Cardiac septum (tissue), 1 donor: ENCODE results near the gene SVOP. TPM values are rescaled to one million over a fixed set of nuclear protein-coding genes. Genes with fewer than 3 reads are reported as not detected.
"Not testable (repeated sequence)": the region's sequence is repeated elsewhere in the genome, so short reads cannot be mapped to it uniquely, and the experiment has no call there.

Experiments
- DNase-seq: peaks from one replicate; pipeline ENCODE4 v3.0.0-alpha.2; 2020; ENCODE audit warnings: low spot score
- intact Hi-C: fragments of 100-400 bp; cut with DNase I; formaldehyde crosslinking; loops from one replicate; pipeline ENCODE4 v1.14.0; 2022
- total RNA-seq: library from RNA; stranded (reverse); fragmentation: NEBNext Ultra II Directional; extraction: Animal tissue kit (Norgen Biotek cat#: 25700); gene quantifications from one replicate; pipeline ENCODE4 v1.2.1, GENCODE V29; 2021
- donor health status: DM: no; HTN: no; CAD: no.

The SVOP gene
- total RNA-seq, 1 donor from 2014 or later: 1.9 TPM

DNA sequence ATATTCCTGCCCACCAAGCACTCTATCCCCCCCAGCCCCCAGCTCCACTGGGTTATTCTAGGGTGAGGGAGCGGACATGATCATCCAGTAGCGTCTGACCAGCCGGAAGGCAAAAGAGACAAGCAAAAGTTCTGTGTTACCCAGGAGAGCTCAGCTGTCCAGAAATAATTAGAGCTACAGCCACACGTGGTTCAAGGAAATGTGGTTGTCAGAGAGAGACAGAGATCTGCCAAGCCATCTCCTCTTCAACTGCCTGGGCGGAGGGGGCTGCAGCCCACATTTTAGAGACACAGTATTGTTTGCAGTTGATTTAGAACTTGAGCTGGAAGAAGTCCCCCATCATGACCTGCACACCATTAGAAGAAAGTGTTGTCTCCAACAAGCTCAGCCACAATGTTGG lies 110.5 kb downstream of the SVOP start:
- no peak for DNase-seq
- intact Hi-C loops: no loop called here

DNA sequence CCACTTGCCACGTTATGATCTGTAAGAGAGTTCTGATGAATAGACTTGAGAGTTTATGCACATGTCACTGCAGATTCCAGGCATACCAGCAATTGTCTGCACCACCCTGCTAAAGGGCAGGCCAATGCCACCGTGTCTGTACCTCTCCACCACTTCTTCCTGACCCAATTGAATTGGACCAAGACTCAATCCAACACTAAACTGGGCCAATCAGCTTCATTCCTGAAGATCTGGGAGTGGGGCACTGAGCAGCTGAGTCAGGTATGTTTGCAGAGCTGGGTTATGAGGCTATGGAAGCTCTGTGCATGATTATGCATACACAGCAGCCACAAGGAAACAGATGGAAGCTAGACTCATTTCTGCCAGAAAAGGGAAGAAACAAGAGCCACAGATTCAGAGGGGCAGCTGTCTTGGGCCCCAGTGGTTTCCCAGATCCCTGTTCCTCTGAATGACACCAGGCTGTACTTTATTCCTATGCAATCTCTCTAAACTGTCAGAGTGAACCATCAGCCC lies 113.0 kb downstream of the SVOP start:
- no peak for DNase-seq
- intact Hi-C loops: no loop called here

DNA sequence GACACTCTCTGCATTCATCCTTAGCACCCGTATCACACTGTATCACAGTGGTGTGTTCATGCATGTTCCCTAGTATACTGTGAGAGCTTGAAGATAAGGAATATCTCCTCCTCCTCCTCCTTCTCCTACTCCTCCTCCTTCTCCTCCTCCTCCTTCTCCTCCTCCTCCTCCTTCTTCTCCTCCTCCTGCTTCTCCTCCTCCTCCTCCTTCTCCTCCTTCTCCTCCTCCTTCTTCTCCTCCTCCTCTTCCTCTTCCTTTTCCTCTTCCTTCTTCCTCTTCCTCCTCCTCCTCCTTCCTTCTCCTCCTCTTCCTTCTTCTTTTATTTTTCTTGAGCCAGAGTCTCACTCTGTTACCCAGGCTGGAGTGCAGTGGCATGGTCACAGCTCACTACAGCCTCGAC lies 113.9 kb downstream of the SVOP start:
- DNase-seq: no peak
- intact Hi-C loops: no loop called here

DNA sequence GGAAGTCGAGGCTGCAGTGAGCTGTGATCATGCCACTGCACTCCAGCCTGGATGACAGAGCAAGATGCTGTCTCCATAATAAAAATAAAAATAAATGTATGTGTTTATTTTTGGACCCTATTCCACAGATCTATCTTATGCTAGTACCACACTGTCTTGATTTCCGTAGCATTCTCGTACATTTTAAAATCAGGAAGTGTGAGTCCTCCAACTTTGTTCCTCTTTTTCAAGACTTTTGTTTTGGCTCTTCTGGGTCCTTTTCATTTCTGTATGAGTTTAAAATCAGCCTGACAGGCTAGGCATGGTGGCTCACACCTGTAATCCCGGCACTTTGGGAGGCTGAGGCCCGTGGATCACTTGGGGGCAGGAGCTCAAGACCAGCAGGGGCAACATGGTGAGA lies 115.1 kb downstream of the SVOP start:
- intact Hi-C loops: no loop called here
- DNase-seq: no peak

DNA sequence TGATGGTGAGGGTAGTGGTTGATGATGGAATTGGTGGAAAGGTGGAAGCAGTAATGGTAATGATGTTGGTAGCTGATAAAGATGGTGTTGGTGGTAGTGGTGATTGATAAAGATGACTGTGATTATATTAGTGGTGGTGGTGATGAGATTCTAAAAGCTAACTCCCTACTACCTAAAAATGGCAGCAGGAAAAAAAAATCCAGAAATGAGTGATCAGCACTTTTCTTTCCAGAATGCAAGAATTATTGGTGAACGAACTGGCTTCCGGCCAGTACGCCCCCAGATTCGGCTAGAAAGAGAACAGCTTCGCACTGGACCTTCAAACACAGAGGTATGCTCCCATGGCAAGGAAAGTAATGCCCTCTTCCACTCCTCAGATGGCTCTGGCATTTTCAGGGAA lies 121.7 kb downstream of the SVOP start:
- no peak for DNase-seq
- intact Hi-C loops: no loop called here

DNA sequence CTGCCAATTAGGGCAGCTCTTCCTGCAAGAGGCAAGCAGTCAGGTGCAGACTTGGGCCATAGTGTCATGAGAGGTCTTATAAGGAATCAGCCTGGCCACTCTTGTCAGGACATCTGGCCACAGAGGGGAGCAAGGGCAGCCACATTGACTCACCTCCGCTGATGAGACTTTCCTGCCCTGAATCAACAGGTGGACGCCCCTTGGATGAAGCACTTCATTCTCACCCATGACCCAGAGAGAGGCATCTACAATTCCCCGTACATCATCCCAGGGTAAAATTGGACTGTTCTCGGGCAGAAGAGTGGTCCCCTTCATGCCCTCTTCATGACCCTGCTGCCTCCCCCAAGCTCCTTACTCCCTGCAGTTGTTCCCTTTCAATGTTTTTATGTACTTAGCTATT lies 124.1 kb downstream of the SVOP start:
- intact Hi-C loops: no loop called here
- DNase-seq: no peak

DNA sequence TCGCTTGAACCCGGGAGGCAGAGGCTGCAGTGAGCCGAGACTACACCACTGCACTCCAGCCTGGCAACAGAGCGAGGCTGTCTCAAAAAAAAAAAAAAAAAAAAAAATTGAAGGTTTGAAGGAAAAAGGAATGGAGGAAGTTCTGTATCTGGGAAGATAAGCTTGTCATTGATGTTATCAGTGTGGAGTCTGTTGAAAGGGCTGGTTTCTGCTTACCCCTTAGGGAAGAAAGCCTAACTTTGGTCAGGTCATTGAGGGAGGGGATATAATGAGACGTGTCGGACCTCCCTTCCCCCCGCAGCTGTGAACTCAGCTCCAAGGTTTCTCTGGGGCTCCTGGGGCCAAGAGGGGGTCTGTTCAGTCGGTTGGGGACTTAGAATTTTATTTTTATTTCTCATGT lies 124.5 kb downstream of the SVOP start:
- intact Hi-C loops: no loop called here
- no peak for DNase-seq

DNA sequence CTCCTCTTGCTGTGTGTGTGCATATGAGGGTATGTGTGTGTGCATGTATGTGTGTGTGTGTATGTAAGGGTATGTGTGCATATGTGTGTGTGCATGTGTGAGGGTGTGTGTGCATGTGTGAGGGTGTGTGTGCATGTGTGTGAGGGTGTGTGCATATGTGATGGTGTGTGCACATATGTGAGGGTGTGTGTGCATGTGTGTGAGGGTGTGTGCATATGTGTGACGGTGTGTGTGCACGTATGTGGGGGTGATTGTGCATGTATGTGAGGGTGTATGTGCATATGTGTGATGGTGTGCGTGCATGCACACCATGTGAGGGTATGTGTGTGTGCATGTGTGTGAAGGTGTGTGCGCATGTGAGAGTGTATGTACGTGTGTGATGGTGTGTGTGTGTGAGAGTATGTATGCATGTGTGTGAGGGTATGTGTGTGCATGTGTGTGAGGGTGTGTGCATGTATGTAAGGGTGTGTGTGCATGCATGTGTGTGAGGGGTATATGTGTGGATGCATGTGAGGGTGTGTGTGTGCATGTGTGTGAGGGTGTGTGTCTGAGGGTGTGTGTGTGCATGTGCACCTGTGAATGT lies 125.6 kb downstream of the SVOP start:
- no peak for DNase-seq
- intact Hi-C loops: no loop called here

DNA sequence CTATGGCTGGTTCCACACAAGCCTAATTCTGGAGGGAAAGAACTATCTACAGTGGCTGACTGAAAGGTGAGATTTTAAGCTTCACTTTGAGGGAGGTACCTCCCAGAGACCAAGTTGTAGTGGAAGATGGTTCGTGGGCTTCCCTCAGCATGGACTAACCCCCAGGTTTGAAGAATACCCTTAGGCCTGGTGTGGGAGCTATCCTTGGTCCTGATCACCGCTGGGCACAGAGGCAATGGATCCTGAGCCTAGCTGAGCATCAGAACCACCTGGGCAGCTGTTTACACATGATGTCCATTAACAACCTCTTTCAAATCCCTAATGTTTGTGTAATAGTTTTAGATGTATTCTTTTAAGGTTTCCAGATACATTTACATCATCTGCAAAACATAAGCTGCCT lies 130.7 kb downstream of the SVOP start:
- intact Hi-C loops: no loop called here
- DNase-seq: no peak

DNA sequence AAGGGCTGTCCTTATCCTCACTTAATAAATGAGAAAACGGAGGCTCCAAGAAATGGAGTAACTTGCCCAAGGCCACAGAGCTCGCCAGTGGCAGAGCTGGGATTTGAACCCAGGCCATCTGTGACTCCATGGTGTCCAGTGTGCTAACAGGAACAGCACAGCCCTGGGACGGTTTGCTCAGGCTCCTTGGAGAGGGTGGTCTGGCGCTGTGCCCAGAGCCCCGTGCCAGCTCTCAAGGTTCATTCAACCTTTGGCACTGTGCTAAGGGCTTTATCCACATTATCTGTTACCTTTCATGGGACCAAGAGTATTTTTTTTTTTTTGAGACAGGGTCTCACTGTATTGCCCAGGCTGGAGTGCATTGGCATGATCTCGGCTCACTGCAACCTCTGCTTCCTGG lies 132.8 kb downstream of the SVOP start:
- no peak for DNase-seq
- intact Hi-C loops: no loop called here

DNA sequence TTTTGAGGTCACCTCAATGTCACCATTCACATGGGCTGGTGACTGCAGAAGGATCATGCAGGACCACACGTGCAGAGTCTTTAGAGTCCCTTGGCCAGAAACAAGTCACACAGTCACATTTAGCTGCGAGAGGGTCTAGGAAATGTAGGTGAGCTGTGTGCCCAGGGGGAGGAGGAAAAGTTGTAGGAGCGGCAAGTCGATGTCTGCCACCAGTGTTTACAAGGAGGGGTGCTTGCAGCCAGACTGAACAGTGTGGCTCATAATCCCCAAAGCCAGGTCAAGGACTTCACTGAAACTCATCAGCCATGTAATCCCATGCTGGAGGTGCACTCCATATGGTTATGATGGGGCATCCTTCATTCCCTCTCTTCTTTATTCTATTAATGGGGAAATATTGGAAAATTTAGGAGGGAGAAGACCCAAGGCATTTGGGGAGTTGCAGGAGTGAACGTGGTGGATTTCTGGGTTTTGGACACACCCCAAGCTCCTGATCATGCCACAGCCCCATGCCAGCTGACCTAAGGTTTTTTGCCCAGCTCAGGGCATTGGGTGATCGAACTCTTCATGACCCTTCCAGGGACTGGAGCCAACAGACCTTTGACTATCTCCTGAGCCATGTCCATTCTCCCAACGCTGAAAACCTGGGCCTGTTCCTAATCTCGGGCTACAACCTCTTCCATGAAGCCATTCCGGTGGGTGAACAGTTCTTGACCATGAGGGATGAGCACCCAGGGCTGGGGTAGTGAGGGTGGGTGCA lies 133.8 kb downstream of the SVOP start:
- DNase-seq: no peak
- intact Hi-C loops: no loop called here

DNA sequence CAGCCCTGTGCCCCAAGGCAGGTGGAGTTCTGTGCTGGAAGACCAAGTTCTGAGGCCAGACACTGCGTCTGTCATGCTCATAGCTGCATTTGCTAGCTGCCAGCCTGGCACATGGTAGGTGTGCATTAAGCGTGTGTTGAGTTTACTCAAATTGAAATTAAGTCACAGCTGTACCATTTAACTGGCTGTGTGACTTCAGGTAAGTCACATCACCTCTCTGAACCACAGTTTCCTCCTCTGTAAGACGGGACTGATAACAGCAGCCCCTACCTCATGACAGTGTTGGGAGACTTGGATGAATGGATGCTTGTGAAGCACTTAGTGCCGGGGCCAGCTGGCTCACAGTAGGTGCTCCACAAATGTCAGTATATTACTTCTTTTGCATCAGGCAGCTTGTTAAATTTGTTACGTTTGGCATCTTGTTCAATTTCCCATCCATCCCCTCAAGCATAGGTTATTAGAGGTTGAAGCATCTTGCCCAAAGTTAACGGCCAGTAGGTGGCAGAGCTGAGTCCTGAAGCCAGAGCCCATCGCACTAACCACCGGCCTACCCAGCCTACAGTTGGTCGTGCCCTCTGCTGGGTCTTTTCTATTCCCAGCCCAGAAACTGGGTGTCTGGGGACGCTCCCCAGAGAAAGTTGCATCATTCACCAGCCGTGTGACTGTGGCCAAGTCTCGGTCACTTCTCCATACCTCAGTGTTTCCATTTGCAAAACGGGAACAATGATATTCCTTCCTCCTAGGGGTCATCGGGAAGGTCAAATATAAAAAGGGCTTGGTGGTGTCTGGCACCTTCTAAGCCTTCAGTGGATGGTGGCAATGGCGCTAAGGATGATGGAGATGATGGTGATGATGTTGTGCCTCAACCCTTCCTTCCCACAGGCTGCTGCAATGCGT lies 136.5 kb downstream of the SVOP start:
- peak; percentile 77 for DNase-seq
- intact Hi-C loops: no loop called here

DNA sequence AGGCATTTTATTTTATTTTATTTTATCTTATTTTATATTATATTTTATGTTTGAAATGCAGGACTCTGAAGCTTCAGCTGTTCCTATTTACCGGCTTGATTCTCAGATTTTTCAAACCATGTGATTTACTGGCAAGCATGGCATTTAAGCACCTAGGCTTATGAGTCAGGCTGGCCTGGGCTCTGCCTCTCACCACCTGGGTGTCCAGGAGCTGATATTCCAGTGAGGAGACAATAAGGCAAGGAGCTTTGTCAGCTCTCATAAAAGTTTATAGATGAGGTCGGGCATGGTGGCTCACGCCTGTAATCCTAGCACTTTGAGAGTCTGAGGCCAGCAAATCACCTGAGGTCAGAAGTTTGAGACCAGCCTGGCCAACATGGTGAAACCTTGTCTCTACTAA lies 138.9 kb downstream of the SVOP start:
- intact Hi-C loops: no loop called here
- DNase-seq: no peak

DNA sequence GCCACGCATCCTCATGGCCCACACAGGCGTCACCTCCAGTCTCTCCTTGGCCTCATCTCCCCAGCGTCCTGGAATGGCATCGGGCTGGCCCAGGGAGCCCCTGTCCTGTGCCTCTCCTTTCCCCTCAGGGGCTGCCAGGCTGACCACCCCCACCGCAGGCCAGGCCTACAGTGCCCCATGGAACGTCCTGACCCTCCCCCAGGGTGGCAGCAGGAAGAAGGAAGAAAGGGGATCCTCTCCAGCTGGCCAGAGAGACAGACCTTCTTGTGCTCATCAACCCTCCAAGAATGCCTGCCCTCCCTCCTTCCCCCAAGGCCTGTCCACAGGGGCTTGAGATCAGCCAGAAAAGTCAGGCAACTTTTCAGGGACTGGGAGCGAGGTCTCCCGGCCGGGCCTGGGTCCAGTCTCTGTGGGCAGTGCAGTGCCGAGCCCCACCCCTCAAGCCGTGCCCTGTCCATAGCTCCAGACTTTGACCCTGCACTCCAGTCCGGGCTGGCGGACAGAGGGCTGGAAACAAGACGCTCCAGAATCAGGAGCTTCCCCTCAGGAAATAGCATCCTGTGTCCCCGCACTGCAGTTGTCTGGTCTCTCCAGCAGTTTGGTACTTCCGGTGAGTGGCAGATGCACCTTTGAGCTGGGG lies 141.1 kb downstream of the SVOP start, which contains the start of gene DAO:
DAO (plus strand) TSS at position 478 of the 640 bp plus-strand sequence. CDS start 4,915 bp downstream, outside the sequence.
- intact Hi-C loops: no loop called here
- no peak for DNase-seq

DNA sequence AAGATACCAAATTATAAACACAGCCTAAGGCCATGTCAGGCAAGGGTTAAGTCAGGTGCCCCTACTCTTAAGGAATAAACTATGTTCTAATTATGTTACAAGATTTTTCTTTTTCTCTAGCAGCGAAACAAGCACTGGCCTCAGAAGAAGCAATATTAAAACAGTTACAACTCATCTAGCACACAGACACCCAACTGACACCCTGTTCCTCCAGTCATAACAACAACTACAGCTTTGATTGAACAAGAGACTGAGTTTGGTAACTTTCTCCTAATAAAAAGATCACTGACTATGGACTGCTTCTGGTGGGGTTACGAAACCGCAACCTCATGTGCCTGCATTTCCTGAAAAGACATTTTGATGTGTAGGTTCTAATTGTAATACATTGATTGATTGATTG lies 144.3 kb downstream of the SVOP start:
- no peak for DNase-seq
- intact Hi-C loops: no loop called here

DNA sequence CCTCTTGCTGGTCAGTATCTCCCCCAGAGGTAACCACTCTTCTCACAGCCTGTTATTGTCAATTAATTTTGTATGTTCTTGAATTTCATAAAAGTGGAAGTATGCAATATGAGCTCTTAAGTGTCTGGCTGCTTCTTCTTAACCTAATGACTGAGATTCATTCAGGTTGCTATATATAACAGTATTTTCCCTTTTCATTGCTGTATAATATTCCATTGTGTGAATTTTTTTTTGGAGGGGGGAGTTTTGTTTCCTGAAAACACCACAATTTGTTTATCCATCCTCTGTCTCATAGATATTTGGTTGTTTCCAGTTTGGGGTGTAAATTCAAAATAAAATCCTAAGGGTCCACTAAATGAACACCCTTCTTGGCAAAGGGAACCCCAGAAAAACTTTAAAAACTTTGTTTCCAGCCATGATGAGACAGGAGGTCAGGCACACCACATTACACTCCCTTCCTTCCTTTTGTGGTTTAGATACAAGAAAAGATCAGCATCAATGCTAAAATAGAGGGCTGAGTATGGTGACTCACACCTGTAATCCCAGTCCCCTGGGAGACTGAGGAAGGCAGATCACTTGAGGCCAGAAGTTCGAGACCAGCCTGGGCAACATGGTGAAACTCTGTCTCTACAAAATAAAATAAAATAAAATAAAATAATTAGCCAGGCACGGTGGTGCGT lies 145.0 kb downstream of the SVOP start:
- intact Hi-C loops: no loop called here
- DNase-seq: no peak

DNA sequence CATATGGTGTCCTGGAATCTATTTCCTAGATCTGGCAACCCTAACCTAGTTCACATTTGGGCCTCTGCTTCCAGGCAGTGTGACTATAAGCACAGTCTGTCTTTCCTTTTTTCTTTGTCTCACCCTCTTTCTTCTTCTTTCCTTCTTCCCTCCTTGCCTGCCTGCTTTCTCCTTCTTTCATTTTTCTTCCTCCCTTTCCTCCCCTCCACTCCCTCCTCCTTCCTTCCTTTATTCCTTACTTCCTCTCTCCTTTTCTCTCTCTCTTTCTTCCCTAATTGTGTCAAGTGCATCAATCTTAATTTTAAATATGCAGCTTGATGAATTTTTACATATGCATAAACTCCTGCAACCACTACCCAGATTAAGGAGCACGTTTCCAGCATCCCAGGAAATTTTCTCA lies 145.6 kb downstream of the SVOP start:
- DNase-seq: no peak
- intact Hi-C loops: no loop called here

DNA sequence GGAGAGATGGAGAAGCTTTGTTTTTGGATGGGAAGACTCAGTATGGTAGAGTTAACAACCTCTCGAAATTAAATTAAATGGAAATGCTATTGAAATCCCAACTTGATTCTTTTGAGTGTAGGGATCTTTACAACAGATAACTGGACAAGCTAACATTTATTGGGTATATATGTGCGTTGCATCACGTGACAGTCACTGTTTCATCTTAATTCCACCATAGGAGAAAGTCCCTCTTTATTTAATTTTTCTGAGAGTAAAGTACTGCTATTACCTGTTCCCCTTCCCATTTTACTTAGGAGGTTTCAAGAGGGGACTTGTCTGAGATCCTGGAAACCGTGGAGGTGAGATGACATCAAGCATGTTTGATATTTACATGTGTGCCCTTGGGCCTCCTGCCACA lies 152.1 kb downstream of the SVOP start:
- intact Hi-C loops: no loop called here
- no peak for DNase-seq

DNA sequence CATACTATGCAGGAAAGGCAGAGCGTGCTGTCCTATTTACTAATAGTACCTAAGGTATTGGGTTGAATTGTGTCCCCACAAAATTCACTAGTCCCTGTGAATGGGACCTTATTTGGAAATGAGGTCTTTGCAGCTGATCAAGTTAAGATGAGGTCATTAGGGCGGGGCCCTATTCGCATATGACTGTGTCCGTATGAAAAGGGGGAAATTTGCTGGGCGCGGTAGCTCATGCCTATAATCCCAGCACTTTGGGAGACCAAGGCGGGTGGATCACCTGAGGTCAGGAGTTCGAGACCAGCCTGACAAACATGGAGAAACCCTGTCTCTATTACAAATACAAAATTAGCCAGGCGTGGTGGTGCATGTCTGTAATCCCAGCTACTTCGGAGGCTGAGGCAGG lies 154.8 kb downstream of the SVOP start:
- DNase-seq, intact Hi-C loops: not testable (repeated sequence)
